Measurements from ENCODE around the gene CYP2C19.

Gene CYP2C19

GRCh38 chr10:94762393-94762792 lies at the start of gene CYP2C19:
Gene CYP2C19 (plus strand): TSS chr10:94762681. CDS start chr10:94762706, 25 bp downstream.
- no peak for TF ChIP-seq CTCF (IDR thresholded peaks at IDR 0.05; ENCODE audit: low read depth, low read length, missing control alignments)
- DNase-seq (ENCODE audit: extremely low read depth, low read depth): no peak
- H3K4me3 ChIP-seq (replicated peaks; ENCODE audit: low read depth, low read length): no peak within 1 kb of the TSS

GRCh38 chr10:94725871-94726270 lies 36.6 kb upstream of the CYP2C19 start:
- DNase-seq (ENCODE audit: extremely low read depth, low read depth): no peak
- H3K4me3 ChIP-seq (replicated peaks; ENCODE audit: low read depth, low read length): no peak overlapping the region
- TF ChIP-seq CTCF (IDR thresholded peaks at IDR 0.05; ENCODE audit: low read depth, low read length, missing control alignments): no peak

- H3K4me3 ChIP-seq (replicated peaks; ENCODE audit: low read depth, low read length): no peak overlapping the region
- no peak for DNase-seq (ENCODE audit: extremely low read depth, low read depth)
- no peak for TF ChIP-seq CTCF (IDR thresholded peaks at IDR 0.05; ENCODE audit: low read depth, low read length, missing control alignments)
Observed at GRCh38 chr10:94735197-94735596, 27.3 kb upstream of the CYP2C19 start.

GRCh38 chr10:94738588-94738987 lies 23.9 kb upstream of the CYP2C19 start:
- DNase-seq (ENCODE audit: extremely low read depth, low read depth): no peak
- no peak overlapping the region for H3K4me3 ChIP-seq (replicated peaks; ENCODE audit: low read depth, low read length)
- no peak for TF ChIP-seq CTCF (IDR thresholded peaks at IDR 0.05; ENCODE audit: low read depth, low read length, missing control alignments)

- no peak for TF ChIP-seq CTCF (IDR thresholded peaks at IDR 0.05; ENCODE audit: low read depth, low read length, missing control alignments)
- no peak for DNase-seq (ENCODE audit: extremely low read depth, low read depth)
Observed at GRCh38 chr10:94747137-94747536, 15.3 kb upstream of the CYP2C19 start.

GRCh38 chr10:94747838-94748237 lies 14.6 kb upstream of the CYP2C19 start:
- H3K4me3 ChIP-seq (replicated peaks; ENCODE audit: low read depth, low read length): no peak overlapping the region
- no peak for DNase-seq (ENCODE audit: extremely low read depth, low read depth)
- TF ChIP-seq CTCF (IDR thresholded peaks at IDR 0.05; ENCODE audit: low read depth, low read length, missing control alignments): no peak

More at GRCh38 chr10:94747137-94747536, 15.3 kb upstream of the CYP2C19 start:
- no peak overlapping the region for H3K4me3 ChIP-seq (replicated peaks; ENCODE audit: low read depth, low read length)

- TF ChIP-seq CTCF (IDR thresholded peaks at IDR 0.05; ENCODE audit: low read depth, low read length, missing control alignments): no peak
- DNase-seq (ENCODE audit: extremely low read depth, low read depth): no peak
- no peak overlapping the region for H3K4me3 ChIP-seq (replicated peaks; ENCODE audit: low read depth, low read length)
Observed at GRCh38 chr10:94757916-94758315, 4.6 kb upstream of the CYP2C19 start.

Data from HFF-Myc (cell line).